ENCODE results near the gene ZBTB16.

The ZBTB16 gene

DNA sequence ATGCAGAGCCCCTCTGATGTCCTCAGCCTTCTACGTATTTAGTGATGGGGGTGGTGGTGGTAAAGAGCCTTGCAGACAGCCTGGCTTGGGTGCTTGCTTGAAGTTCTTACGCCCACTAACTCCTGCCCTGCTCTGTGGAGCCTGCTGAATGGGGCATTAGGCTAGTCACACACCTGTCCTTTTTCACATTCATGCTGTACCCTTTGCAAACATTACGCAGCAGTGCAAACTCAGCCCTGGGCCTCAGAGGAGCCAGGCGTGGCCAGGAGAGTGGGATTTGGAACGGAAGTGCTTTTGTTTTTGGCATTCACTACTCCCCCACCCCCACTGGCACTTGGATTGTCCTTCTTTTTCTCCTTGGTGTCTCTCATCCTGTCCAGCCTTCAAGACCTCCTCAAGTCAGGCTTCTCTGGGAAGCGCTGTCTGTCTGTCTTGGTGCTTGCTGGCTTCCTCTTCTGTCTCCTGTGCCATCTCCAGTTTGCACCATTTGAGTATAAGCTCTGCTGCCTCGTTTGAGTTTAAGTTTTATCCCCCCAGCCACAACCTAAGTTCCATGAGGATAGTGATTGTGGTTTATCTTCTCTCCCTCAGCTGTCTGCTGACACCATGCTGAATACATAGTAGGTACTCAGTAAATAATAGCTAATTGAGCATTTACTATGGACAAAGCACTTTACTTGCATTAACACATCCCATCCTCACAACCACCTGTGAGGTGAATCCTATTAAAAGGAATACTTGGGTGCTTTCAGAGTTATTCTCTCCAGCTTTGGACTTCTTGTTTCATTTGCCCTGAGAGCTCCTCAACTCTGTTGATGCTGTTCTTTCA, 26.7 kb downstream of the ZBTB16 start:
- FAIRE-seq: no peak

DNA sequence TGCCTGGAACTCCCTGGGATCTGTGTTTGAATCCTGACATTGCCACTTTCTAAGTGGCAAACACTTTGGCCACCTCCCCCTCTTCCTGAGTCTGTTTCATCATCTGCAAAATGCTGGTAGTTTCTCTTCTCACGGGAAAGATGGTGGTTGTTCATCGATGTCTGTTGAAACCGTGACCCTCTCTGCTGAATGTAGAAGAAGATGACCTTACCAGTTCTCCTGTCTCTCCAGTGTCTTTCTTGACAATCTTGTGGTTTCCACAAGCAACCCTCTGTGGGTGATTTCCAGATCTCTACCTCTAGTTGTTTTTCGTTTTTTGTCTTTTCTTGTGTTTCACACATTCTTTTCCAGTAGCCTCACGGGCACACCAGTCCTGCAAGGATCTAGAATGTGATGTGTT, 27.5 kb downstream of the ZBTB16 start:
- FAIRE-seq: no peak

DNA sequence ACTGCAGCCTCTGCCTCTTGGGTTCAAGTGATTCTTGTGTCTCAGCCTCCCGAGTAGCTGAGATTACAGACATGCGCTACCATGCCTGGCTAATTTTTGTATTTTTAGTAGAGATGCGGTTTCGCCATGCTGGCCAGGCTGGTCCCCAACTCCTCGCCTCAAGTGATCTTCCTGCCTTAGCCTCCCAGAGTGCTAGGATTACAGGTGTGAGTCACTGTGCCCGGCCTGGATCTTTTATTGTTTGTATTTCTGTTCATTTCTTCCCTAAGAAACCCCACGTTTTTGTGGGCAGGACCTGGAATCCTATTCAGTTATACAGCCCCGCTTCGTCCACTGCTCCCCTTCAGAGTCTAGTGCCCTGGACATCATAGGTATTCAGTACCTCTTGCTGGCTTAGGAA, 28.7 kb downstream of the ZBTB16 start:
- FAIRE-seq: no peak

- FAIRE-seq: no peak
Measured at GRCh38 chr11:114088836-114089235, 29.3 kb downstream of the ZBTB16 start.

DNA sequence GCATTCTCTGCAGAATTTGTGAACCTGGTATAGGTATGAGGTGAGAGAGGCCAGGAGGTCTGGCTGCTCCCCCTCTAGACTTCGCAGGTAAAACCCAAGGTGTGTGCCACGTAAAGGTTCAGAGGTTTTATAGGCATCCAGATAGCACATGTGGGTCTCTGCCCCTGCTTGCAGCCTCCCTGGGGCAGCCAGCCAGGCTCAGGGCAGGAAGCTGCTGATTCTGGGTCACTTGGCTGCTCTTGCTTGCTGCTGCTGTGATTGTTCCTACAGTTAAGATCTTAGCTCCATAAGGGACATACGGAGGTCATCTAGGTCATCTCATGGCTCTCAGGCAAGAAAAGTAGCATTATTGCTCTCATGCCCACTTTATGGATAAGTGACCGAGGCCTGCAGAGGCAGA, 30.2 kb downstream of the ZBTB16 start:
- FAIRE-seq: no peak

DNA sequence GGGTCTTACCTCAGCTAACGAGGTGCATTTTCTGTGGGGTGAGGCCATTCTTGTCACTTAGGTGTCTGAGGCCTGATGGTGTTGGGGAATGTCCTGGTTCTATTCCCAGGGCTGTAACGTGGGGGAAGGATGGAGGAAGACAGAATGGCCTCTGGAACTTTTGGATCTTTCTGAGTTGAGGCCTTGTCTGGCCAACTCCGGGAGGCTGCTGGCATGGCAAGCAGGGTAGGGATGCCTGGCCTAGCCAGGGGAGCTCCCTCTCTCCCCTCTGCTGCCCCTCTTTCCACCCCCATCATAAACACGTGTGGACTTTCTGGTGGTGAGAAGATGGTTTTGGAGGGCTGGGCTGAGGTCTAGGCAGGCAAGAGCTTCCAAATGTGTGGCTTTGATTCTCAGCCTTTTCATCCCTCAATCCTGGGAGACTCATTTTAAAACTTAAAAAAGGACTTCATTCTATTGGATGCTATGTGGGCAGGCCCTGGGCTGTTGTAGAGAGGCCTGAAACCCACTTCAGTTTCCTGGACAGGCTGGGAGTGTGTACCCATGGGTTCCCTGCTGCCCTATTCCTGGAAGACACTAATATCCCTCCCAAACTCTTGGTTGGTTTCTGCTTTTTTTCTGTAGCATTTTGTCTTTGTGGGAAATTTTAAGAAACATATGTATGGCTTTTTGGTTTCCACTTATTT, 30.9 kb downstream of the ZBTB16 start:
- no peak for FAIRE-seq

- no peak for FAIRE-seq
Measured at GRCh38 chr11:114090976-114091375, 31.5 kb downstream of the ZBTB16 start.

DNA sequence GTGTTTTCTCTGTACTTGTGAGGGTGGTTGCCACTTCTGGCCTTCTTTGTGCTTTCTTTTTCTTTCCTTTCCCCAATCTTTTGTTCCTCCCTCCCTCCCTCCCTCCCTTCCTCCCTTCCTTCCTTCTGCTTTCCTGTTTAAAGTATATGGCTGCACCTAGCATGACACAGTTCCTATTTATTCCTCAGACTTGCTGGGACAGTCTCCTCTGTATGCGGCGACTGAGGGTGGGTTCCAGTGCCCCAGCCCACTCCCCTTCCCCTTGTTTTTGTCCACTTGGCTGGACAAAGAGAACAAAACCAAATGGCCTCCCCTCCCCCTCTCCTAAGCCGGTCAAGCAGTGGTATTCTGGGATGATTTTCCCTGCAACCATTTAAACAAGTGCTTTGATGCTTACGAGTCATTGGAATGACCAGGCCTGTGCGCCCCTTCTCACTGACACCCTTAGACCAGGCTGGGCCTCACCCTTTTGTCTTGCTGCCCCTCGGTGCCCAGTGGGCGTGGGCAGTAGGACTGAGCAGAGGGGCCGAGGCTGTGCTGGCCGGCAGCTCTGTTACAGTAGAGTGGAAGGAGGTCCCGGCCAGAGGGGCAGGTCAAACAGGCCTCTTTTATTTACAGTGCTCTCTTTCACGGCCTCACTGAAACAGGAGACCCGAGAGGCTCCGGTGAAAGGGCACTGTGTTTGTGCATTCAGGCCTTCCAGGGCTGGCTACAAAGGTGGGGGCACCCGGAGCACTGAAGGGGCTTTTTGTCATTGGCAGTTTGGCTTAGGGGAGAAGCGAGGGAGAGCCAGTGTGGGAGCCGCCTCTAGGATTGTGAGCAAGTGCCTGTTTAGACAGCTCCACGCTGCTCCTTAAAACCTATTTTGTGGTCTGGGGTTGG, 32.2 kb downstream of the ZBTB16 start:
- FAIRE-seq: no peak

DNA sequence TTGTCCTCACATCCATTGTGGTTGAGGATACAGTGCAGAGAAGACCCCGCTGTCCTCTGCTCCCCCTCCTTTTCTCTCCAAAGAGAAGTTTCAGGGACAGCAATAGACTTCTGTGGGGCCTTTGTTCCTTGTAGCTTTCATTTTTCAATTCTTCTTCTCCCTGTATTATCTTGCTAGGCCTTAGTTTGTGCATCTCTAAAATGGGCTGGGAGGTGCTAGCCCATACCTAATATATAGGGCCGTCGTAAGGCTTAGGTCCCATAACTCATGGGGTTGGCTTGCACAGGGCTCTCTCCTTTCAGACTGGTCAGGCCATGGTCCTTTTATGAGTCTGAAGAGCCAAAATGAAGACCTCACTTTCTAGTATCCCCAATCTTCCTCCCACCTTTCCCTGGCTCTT, 33.0 kb downstream of the ZBTB16 start:
- no peak for FAIRE-seq

- no peak for FAIRE-seq
Measured at GRCh38 chr11:114092953-114093352, 33.4 kb downstream of the ZBTB16 start.

GRCh38 chr11:114094516-114094915, 35.0 kb downstream of the ZBTB16 start:
- no peak for FAIRE-seq

GRCh38 chr11:114095899-114096298, 36.4 kb downstream of the ZBTB16 start:
- FAIRE-seq: no peak

GRCh38 chr11:114097832-114098231, 38.3 kb downstream of the ZBTB16 start:
- no peak for FAIRE-seq

GRCh38 chr11:114098927-114099326, 39.4 kb downstream of the ZBTB16 start:
- FAIRE-seq: no peak

DNA sequence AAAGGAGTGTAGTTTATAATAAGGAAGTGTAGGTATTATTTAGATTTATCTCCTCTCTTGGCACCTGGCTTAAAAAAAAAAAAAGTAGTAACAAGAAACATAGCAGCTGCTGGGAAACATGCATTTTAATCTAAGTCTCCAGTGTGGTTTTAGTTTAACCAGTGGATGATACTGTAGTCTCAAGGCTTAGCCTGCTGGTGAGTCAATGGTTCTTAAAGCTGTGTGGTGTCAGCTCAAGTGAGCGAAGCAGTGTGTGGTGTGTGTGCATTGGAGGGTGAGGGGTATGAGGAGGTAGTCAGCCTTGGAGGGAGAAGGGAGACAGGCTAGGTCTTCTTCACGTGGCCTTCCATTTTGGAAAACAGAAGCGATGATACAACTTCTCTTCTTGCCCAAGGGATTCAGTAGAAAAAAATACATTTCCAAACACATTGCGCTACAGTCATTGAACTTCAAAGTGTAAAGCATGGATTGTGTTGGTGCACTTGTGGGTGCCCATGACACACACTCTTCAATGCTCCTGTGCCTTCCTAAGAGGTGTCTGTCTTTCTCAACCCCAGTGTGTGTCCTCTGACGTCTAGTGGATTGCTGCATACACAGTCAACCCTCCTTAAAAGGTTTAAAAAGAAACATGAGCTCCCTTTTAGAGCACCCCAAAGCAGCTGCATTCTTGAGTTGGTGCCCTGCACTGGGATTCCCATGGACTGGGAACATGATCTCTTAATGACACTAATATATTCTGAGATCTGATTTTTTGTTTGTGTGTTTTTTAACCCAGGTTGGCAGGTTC, 40.1 kb downstream of the ZBTB16 start:
- no peak for FAIRE-seq

GRCh38 chr11:114102993-114103896, 43.7 kb downstream of the ZBTB16 start:
- FAIRE-seq: no peak

- FAIRE-seq: no peak
Measured at GRCh38 chr11:114105611-114106010, 46.1 kb downstream of the ZBTB16 start.

GRCh38 chr11:114106047-114106446, 46.5 kb downstream of the ZBTB16 start:
- no peak for FAIRE-seq

DNA sequence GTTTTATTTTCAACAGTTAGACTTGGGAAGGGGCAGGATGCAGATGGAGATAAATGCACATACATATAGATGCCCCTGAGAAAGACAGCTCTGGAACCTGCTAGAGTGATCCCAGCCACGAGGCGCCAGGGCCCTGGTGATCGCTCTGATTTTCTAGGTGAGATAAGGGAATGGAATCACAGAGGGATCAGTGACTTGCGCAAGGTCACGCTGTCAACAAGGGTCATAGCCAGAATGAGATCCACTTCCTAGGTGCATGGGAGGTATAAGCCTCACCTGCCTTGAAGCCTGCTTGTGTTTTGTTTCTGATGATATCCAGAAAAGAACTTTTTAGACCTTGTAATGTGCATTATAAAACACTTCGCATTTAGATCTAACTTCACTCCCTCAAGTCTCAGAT, 47.5 kb downstream of the ZBTB16 start:
- no peak for FAIRE-seq

DNA sequence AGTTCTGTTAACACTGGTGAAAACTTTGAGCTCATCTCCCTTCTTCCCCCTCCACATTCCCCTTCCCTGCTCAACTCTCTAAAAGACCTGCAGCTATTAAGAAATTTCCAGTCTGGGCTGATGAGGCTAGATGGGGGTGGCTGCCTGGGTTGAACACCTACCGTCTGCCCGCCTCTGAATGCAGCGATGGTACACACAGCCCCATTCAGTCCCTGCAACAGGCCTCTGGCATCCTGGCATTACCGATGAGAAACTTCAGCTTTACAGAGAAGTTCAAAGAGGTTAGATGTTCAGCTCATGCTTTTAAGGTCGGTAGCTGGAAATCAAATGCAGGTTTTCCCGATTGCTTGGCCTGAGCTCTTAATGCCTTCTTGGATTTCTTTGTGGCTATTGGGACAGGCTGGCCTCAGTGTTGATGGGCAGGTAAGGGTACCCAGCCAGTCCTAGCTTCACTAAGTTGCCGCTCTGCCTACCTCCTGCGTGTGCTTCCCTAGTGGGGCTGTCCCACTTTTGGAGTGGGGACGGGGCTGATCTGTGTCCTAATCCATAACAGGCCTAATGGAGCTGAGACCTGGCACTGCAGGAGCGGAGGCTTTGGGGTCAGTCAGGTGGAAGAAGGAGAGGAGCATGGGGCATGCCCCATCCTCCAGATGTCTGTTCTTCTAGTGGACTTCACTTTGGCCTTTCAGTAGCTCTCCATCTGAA, 49.1 kb downstream of the ZBTB16 start:
- FAIRE-seq: no peak
